IMR-90 (cell line): ENCODE results near the gene CTR9. TPM values are rescaled to one million over a fixed set of nuclear protein-coding genes. Genes with fewer than 3 reads are reported as not detected.

Experiments used
- ATAC-seq: fragments of 200-7000 bp; cut with Tn5 transposase; 2 replicates; pipeline ENCODE4 v1.9.1; 2020; ENCODE audit warnings: low read depth, mild to moderate bottlenecking, moderate library complexity
- BruUV-seq: library from RNA; stranded (reverse); fragments of 400-500 nt; replicated peaks from 2 replicates; lab custom pipeline; 2021; lab: Mats Ljungman, UMichigan
- CTCF ChIA-PET: fragments of 300-600 bp; formaldehyde crosslinking; extraction: SDS; loops from one replicate; lab custom pipeline; 2021; ENCODE audit warnings: antibody characterized with exemption; lab: Yijun Ruan, JAX
- POLR2A ChIA-PET: fragments of 300-600 bp; sonication (Branson Sonifier 250); formaldehyde crosslinking; loops from one replicate; lab custom pipeline; 2022; ENCODE audit warnings: antibody characterized with exemption; ENCODE audit not compliant: unreplicated experiment; lab: Charles Lee
- DNase-seq: peaks from one replicate; pipeline ENCODE4 v3.0.0; 2013
- H2AFZ ChIP-seq: replicated peaks from 2 replicates; pipeline ENCODE3; 2013; ENCODE audit warnings: low read length, mild to moderate bottlenecking; ENCODE audit not compliant: poor library complexity
- H2AK5ac ChIP-seq: 2 replicates; pipeline ENCODE4 v1.6.1; 2013; ENCODE audit warnings: low read depth, low read length, inconsistent platforms
- H2AK9ac ChIP-seq: replicated peaks from 2 replicates; pipeline ENCODE3; 2013; ENCODE audit warnings: mild to moderate bottlenecking, low read depth, low read length, moderate library complexity; ENCODE audit not compliant: poor library complexity
- H2BK120ac ChIP-seq: 2 replicates; pipeline ENCODE4 v1.6.1; 2013; ENCODE audit warnings: low read depth, low read length, inconsistent platforms
- H2BK15ac ChIP-seq: 3 replicates; pipeline ENCODE4 v1.6.1; 2013; ENCODE audit warnings: low read depth, low read length, inconsistent platforms
- H2BK20ac ChIP-seq: 2 replicates; pipeline ENCODE4 v1.6.1; 2013; ENCODE audit warnings: low read depth, mild to moderate bottlenecking, inconsistent platforms, low read length, moderate library complexity
- H2BK5ac ChIP-seq: 2 replicates; pipeline ENCODE4 v1.6.1; 2013; ENCODE audit warnings: mild to moderate bottlenecking, low read depth, low read length, inconsistent platforms; ENCODE audit not compliant: poor library complexity, severe bottlenecking
- H3K14ac ChIP-seq: replicated peaks from 2 replicates; pipeline ENCODE4 v1.6.1; 2013; ENCODE audit warnings: low read depth, low read length, inconsistent platforms
- H3K18ac ChIP-seq: 2 replicates; pipeline ENCODE4 v1.6.1; 2013; ENCODE audit warnings: low read depth, low read length, control low read depth
- H3K23ac ChIP-seq: 2 replicates; pipeline ENCODE4 v1.6.1; 2013; ENCODE audit warnings: low read depth, low read length, inconsistent platforms
- H3K27ac ChIP-seq: 2 replicates; pipeline ENCODE4 v1.5.1; 2013; ENCODE audit warnings: mild to moderate bottlenecking, control low read depth, low read length; ENCODE audit not compliant: insufficient read depth
- H3K27me3 ChIP-seq: 2 replicates; pipeline ENCODE4 v1.6.1; 2013; ENCODE audit warnings: low read length; ENCODE audit not compliant: control insufficient read depth, insufficient read depth
- H3K36me3 ChIP-seq: 2 replicates; pipeline ENCODE4 v1.6.1; 2013; ENCODE audit warnings: low read length, mixed read lengths; ENCODE audit not compliant: control insufficient read depth, insufficient read depth
- H3K4ac ChIP-seq: 2 replicates; pipeline ENCODE4 v1.6.1; 2013; ENCODE audit warnings: low read depth, low read length, inconsistent platforms
- H3K4me1 ChIP-seq: 2 replicates; pipeline ENCODE4 v1.6.1; 2013; ENCODE audit warnings: low read length, mixed read lengths; ENCODE audit not compliant: control insufficient read depth, insufficient read depth
- H3K4me2 ChIP-seq: 2 replicates; pipeline ENCODE4 v1.6.1; 2013; ENCODE audit warnings: low read depth, mild to moderate bottlenecking, control low read depth, low read length, moderate library complexity
- H3K4me3 ChIP-seq: 2 replicates; pipeline ENCODE4 v1.5.1; 2013; ENCODE audit warnings: low read depth, mild to moderate bottlenecking, control low read depth, low read length, moderate library complexity; ENCODE audit not compliant: insufficient read depth
- H3K56ac ChIP-seq: 2 replicates; pipeline ENCODE4 v1.6.1; 2013; ENCODE audit warnings: low read length, inconsistent platforms; ENCODE audit not compliant: insufficient read depth; ENCODE audit errors: extremely low read depth
- H3K79me1 ChIP-seq, 2 experiments: 2 replicates each; pipeline ENCODE4 v1.6.1; 2013; ENCODE audit warnings: low read length in 2 of 2, inconsistent platforms in 1 of 2, low read depth in 1 of 2
- H3K9ac ChIP-seq: 2 replicates; pipeline ENCODE4 v1.6.1; 2013; ENCODE audit warnings: low read depth, low read length, control low read depth
- H3K9me1 ChIP-seq: 2 replicates; pipeline ENCODE4 v1.6.1; 2013; ENCODE audit warnings: low read length, inconsistent platforms; ENCODE audit not compliant: insufficient read depth
- H3K9me3 ChIP-seq: 2 replicates; pipeline ENCODE4 v1.6.1; 2013; ENCODE audit warnings: low read length; ENCODE audit not compliant: control insufficient read depth, insufficient read depth
- H4K20me1 ChIP-seq: 2 replicates; pipeline ENCODE4 v1.6.1; 2013; ENCODE audit warnings: low read length, inconsistent platforms; ENCODE audit not compliant: insufficient read depth
- H4K5ac ChIP-seq: 2 replicates; pipeline ENCODE4 v1.6.1; 2013; ENCODE audit warnings: mild to moderate bottlenecking, low read depth, low read length, control low read depth
- H4K8ac ChIP-seq, 2 experiments: 2 replicates each; pipeline ENCODE4 v1.6.1; 2013; ENCODE audit warnings: low read depth in 2 of 2, low read length in 2 of 2, control low read depth in 1 of 2, inconsistent platforms in 1 of 2
- H4K91ac ChIP-seq: 2 replicates; pipeline ENCODE4 v1.6.1; 2013; ENCODE audit warnings: low read depth, low read length, inconsistent platforms; ENCODE audit not compliant: insufficient read depth
- BHLHE40 ChIP-seq: fragments of 150-350 bp; IDR thresholded peaks from 2 replicates; pipeline ENCODE4 v1.6.1; 2016; ENCODE audit warnings: mild to moderate bottlenecking, low read depth, low read length
- CEBPB ChIP-seq: IDR thresholded peaks from 2 replicates; pipeline ENCODE4 v1.6.1; 2012; ENCODE audit warnings: low read depth, low read length, improper control_type of control experiment
- CHD1 ChIP-seq: IDR thresholded peaks from 2 replicates; pipeline ENCODE4 v1.6.1; 2012; ENCODE audit warnings: low read depth, low read length, improper control_type of control experiment
- CTCF ChIP-seq: conservative IDR thresholded peaks from 2 replicates; pipeline ENCODE4 v1.5.1; 2012; ENCODE audit warnings: mild to moderate bottlenecking, low read depth, low read length, improper control_type of control experiment
- ELK1 ChIP-seq: fragments of 150-350 bp; IDR thresholded peaks from 2 replicates; pipeline ENCODE4 v1.6.1; 2016; ENCODE audit warnings: low read depth, mild to moderate bottlenecking, low read length, moderate library complexity, borderline replicate concordance
- MAZ ChIP-seq: IDR thresholded peaks from 2 replicates; pipeline ENCODE4 v1.6.1; 2012; ENCODE audit warnings: low read depth, mild to moderate bottlenecking, low read length, improper control_type of control experiment, moderate library complexity, borderline replicate concordance
- MXI1 ChIP-seq: IDR thresholded peaks from 2 replicates; pipeline ENCODE4 v1.6.1; 2012; ENCODE audit warnings: low read depth, mild to moderate bottlenecking, low read length, moderate library complexity, borderline replicate concordance
- NFE2L2 ChIP-seq: fragments of 150-350 bp; IDR thresholded peaks from 2 replicates; pipeline ENCODE4 v1.6.1; 2016; ENCODE audit warnings: low read depth, mild to moderate bottlenecking, low read length
- POLR2A ChIP-seq: IDR thresholded peaks from 2 replicates; pipeline ENCODE4 v1.6.1; 2012; ENCODE audit warnings: mild to moderate bottlenecking, low read depth, low read length
- RAD21 ChIP-seq: IDR thresholded peaks from 2 replicates; pipeline ENCODE4 v1.6.1; 2012; ENCODE audit warnings: low read length, improper control_type of control experiment
- SMC3 ChIP-seq: fragments of 150-350 bp; IDR thresholded peaks from 2 replicates; pipeline ENCODE4 v1.6.1; 2016; ENCODE audit warnings: low read depth, mild to moderate bottlenecking, antibody characterized with exemption, low read length, moderate library complexity
- WGBS, 2 experiments: methylation state at CpG; one replicate each; pipeline versions ENCODE4 v1.1.5 to v1.1.7; 2013; ENCODE audit warnings: missing lambda C conversion rate in 2 of 2; ENCODE audit not compliant: insufficient read length in 1 of 2; ENCODE audit errors: extremely low coverage in 2 of 2; 5-methylcytosine and 5-hydroxymethylcytosine counted together
- dilution Hi-C: fragments of 300-500 bp; cut with HindIII; formaldehyde crosslinking; loops from one replicate; pipeline ENCODE4 v1.14.3; 2018; ENCODE audit warnings: low sequenced_read_pairs; ENCODE audit not compliant: unreplicated experiment
- in situ Hi-C: fragments of 300-500 bp; cut with MboI; formaldehyde crosslinking; loops from 3 replicates; pipeline ENCODE4 v1.14.3; 2019; ENCODE audit warnings: low sequenced_read_pairs, inconsistent platforms, mixed read lengths
- intact Hi-C: fragments of 100-400 bp; cut with micrococcal nuclease; formaldehyde crosslinking; loops from 2 replicates; pipeline ENCODE4 v1.10.0; 2022
- polyA plus RNA-seq, 3 experiments: library from polyadenylated mRNA; depleted of rRNA; stranded (reverse); fragments of >200 nt; gene quantifications; 2 replicates each; pipeline ENCODE4 v1.2.3, GENCODE V29; 2012; ENCODE audit warnings: low replicate concordance in 1 of 3
- total RNA-seq: library from RNA; depleted of rRNA; stranded (reverse); fragments of >200 nt; gene quantifications from 2 replicates; pipeline ENCODE4 v1.2.3, GENCODE V29; 2012

CTR9 gene
- total and polyA plus RNA-seq, 2 of the 4 experiments (the other 2 are of a cell fraction): 16.8 to 37.1 TPM

GRCh38 chr11:10786451-10786850 lies 35.4 kb downstream of the CTR9 start:
- no peak overlapping the region for H2AFZ ChIP-seq
- H3K4me1 ChIP-seq: no peaks in the 10 kb centered on the region
- H2BK15ac ChIP-seq: no peak overlapping the region
- no peaks in the 10 kb centered on the region for H4K20me1 ChIP-seq
- no peak overlapping the region for H2BK120ac ChIP-seq
- no peak overlapping the region for H3K4me3 ChIP-seq
- no peaks in the 10 kb centered on the region for H3K9me1 ChIP-seq
- no peaks in the 10 kb centered on the region for H3K36me3 ChIP-seq
- ChIA-PET CTCF (interaction anchor here (0.6 to 1.9 kb wide), 2 partner anchors 16 to 381 kb away, joined by 5 to 6 read pairs; no protein-coding TSS in a partner anchor), POLR2A (no interaction called here)
- no peaks in the 10 kb centered on the region for H3K79me1 ChIP-seq
- no peak overlapping the region for H3K56ac ChIP-seq
- TF ChIP-seq MAZ (no peak), CTCF (no peak), CHD1 (no peak), NFE2L2 (no peak), ELK1 (no peak), SMC3 (no peak), RAD21 (no peak), POLR2A (no peak), BHLHE40 (no peak), CEBPB (no peak), MXI1 (no peak)
- no peaks in the 10 kb centered on the region for H3K9me3 ChIP-seq
- no peak overlapping the region for H2AK5ac ChIP-seq
- H4K91ac ChIP-seq: no peak overlapping the region
- H4K8ac ChIP-seq: no peak overlapping the region
- ATAC-seq (no peak), DNase-seq (no peak)
- dilution Hi-C loops (no loop called here), intact Hi-C loops (no loop called here), in situ Hi-C loops (loop anchor here (25.0 kb wide), 1 partner anchor 1476 kb away; no protein-coding TSS in a partner anchor)
- no TSS peak for BruUV-seq
- no peak overlapping the region for H3K14ac ChIP-seq
- no peaks in the 10 kb centered on the region; the same call in 1 of the 2 replicates for H3K27me3 ChIP-seq
- WGBS, 2 experiments: 90% methylated on average over 2 of the region's 5 CpGs; no CpG with 5 or more reads in 1 of the 2 experiments
- no peak overlapping the region for H4K5ac ChIP-seq
- no peak overlapping the region for H3K4ac ChIP-seq
- H3K23ac ChIP-seq: no peak overlapping the region
- no peak overlapping the region for H2AK9ac ChIP-seq
- no peak overlapping the region for H2BK5ac ChIP-seq
- H3K9ac ChIP-seq: no peak overlapping the region
- no peak overlapping the region for H2BK20ac ChIP-seq
- H3K27ac ChIP-seq: no peak overlapping the region
- no peak overlapping the region for H3K18ac ChIP-seq
- no peak overlapping the region for H3K4me2 ChIP-seq
